GM12878 (cell line): ENCODE results near the gene NFAT5. TPM values are rescaled to one million over a fixed set of nuclear protein-coding genes. Genes with fewer than 3 reads are reported as not detected.

Experiments
- ASH2L ChIP-seq: fragments of 300-600, 200-600 bp; sonication (generic); IDR thresholded peaks from 2 replicates; pipeline ENCODE4 v1.6.1; 2017; ENCODE audit warnings: low read depth, mild to moderate bottlenecking, borderline replicate concordance
- BMI1 ChIP-seq: fragments of 450-650 bp; IDR thresholded peaks from 2 replicates; pipeline ENCODE4 v1.6.1; 2016; ENCODE audit warnings: mild to moderate bottlenecking, moderate library complexity, borderline replicate concordance
- CBFB ChIP-seq: IDR thresholded peaks from 2 replicates; pipeline ENCODE4 v1.6.1; 2016; ENCODE audit warnings: antibody characterized with exemption, low read depth
- CHD4 ChIP-seq: fragments of 200-600 bp; sonication (generic); IDR thresholded peaks from 2 replicates; pipeline ENCODE4 v1.6.1; 2016; ENCODE audit warnings: mild to moderate bottlenecking
- EGR1 ChIP-seq, 2 experiments: IDR thresholded peaks; 1 replicate in 1 of 2; 2 replicates in 1 of 2; pipeline ENCODE4 v1.6.1; 2011 to 2012; ENCODE audit warnings: low read depth in 2 of 2, low read length in 2 of 2, borderline replicate concordance in 1 of 2, mild to moderate bottlenecking in 1 of 2, moderate library complexity in 1 of 2
- EZH2 ChIP-seq: IDR thresholded peaks from 2 replicates; pipeline ENCODE4 v1.6.1; 2012; ENCODE audit warnings: low read depth, mild to moderate bottlenecking, control low read depth, inconsistent platforms, low read length, borderline replicate concordance; ENCODE audit not compliant: control insufficient read depth
- FOS ChIP-seq: IDR thresholded peaks from 3 replicates; pipeline ENCODE4 v1.6.1; 2011; ENCODE audit warnings: borderline replicate concordance; ENCODE audit not compliant: insufficient read length; ENCODE audit errors: extremely low read depth
- GATAD2B ChIP-seq: fragments of 450-650 bp; conservative IDR thresholded peaks from 2 replicates; pipeline ENCODE4 v1.6.1; 2017; ENCODE audit warnings: low read depth, mild to moderate bottlenecking, moderate library complexity
- JUNB ChIP-seq: IDR thresholded peaks from 2 replicates; pipeline ENCODE4 v1.6.1; 2016; ENCODE audit warnings: antibody characterized with exemption, mild to moderate bottlenecking
- KAT2A ChIP-seq: conservative IDR thresholded peaks from 2 replicates; pipeline ENCODE4 v1.6.1; 2011; ENCODE audit warnings: low read depth, low read length; ENCODE audit not compliant: control insufficient read depth
- KDM1A ChIP-seq: fragments of 200-600 bp; sonication (generic); IDR thresholded peaks from 2 replicates; pipeline ENCODE4 v1.6.1; 2016; ENCODE audit warnings: borderline replicate concordance
- NFYA ChIP-seq: IDR thresholded peaks from 2 replicates; pipeline ENCODE4 v1.6.1; 2011; ENCODE audit warnings: low read depth, mild to moderate bottlenecking, low read length, improper control_type of control experiment, borderline replicate concordance
- NR2F1 ChIP-seq: fragments of 450-650 bp; conservative IDR thresholded peaks from 2 replicates; pipeline ENCODE4 v1.6.1; 2017; ENCODE audit warnings: mild to moderate bottlenecking
- PAX5 ChIP-seq: IDR thresholded peaks from 2 replicates; pipeline ENCODE4 v1.6.1; 2011; ENCODE audit warnings: low read depth, low read length, borderline replicate concordance
- RB1 ChIP-seq: fragments of 450-650 bp; formaldehyde crosslinking; IDR thresholded peaks from 2 replicates; pipeline ENCODE4 v1.6.1; 2017; ENCODE audit warnings: mild to moderate bottlenecking, borderline replicate concordance
- SMAD1 ChIP-seq: fragments of 450-650 bp; IDR thresholded peaks from 2 replicates; pipeline ENCODE4 v1.6.1; 2018; ENCODE audit warnings: mild to moderate bottlenecking, low read depth; ENCODE audit not compliant: partially characterized antibody
- SMAD5 ChIP-seq: IDR thresholded peaks from 2 replicates; pipeline ENCODE4 v1.6.1; 2016; ENCODE audit warnings: antibody characterized with exemption, low read depth
- STAT1 ChIP-seq: fragments of 450-650 bp; conservative IDR thresholded peaks from 2 replicates; pipeline ENCODE4 v1.6.1; 2014; ENCODE audit warnings: antibody characterized with exemption, mild to moderate bottlenecking
- TARDBP ChIP-seq: IDR thresholded peaks from 2 replicates; pipeline ENCODE4 v1.6.1; 2016; ENCODE audit warnings: borderline replicate concordance
- TCF3 ChIP-seq: IDR thresholded peaks from 2 replicates; pipeline ENCODE4 v1.6.1; 2012; ENCODE audit warnings: low read depth, mild to moderate bottlenecking, low read length, borderline replicate concordance; ENCODE audit not compliant: insufficient read depth
- WRNIP1 ChIP-seq: IDR thresholded peaks from 2 replicates; pipeline ENCODE4 v1.6.1; 2011; ENCODE audit warnings: low read depth, low read length, improper control_type of control experiment, borderline replicate concordance
- YBX1 ChIP-seq: fragments of 450-650 bp; IDR thresholded peaks from 2 replicates; pipeline ENCODE4 v1.6.1; 2016; ENCODE audit warnings: antibody characterized with exemption
- ZNF24 ChIP-seq: fragments of 450-650 bp; IDR thresholded peaks from 2 replicates; pipeline ENCODE4 v1.6.1; 2017; ENCODE audit warnings: antibody characterized with exemption, mild to moderate bottlenecking
- ZNF622 ChIP-seq: fragments of 450-650 bp; IDR thresholded peaks from 2 replicates; pipeline ENCODE4 v1.6.1; 2017; ENCODE audit warnings: mild to moderate bottlenecking, inconsistent platforms
- polyA plus RNA-seq, 11 experiments: library from polyadenylated mRNA; depleted of rRNA in 4 of 11; unstranded in 6 of 11; stranded (reverse) in 5 of 11; fragments of >200 nt; fragmentation: Nextera tagmentation in 4 of 11; fragmentation: Illumina TruSeq in 1 of 11; extraction: Ambion mirVana in 4 of 11; extraction: Trizol in 1 of 11; gene quantifications; 1 replicate in 1 of 11; 2 replicates in 10 of 11; pipeline versions ENCODE4 v1.2.1 to v1.2.3, GENCODE V29; 2011 to 2016; ENCODE audit warnings: inconsistent platforms in 2 of 11, missing spikeins in 2 of 11, low read depth in 1 of 11
- total RNA-seq, 4 experiments: library from RNA; depleted of rRNA in 3 of 4; stranded (reverse); fragments of >200 nt in 3 of 4; fragmentation: Illumina TruSeq in 1 of 4; extraction: Trizol in 1 of 4; gene quantifications; 2 replicates each; pipeline versions ENCODE4 v1.2.1 to v1.2.3, GENCODE V29; 2013 to 2021
- TF ChIP-seq, protein P1 (sequence below): fragments of 450-650 bp; IDR thresholded peaks from 2 replicates; pipeline ENCODE4 v1.6.1; 2017; ENCODE audit warnings: borderline replicate concordance
- TF ChIP-seq, protein P2 (sequence below): fragments of 450-650 bp; IDR thresholded peaks from 2 replicates; pipeline ENCODE4 v1.6.1; 2016; ENCODE audit warnings: mild to moderate bottlenecking

NFAT5 gene
- total and polyA plus RNA-seq, 10 of the 15 experiments (the other 5 are each of a cell fraction or from before 2014, with no cell fraction given): 0.58 to 31.5 (median 12.7) TPM

- TF ChIP-seq KAT2A (no peak), PAX5 (peak; percentile 47; the same call in 1 of the 2 replicates), JUNB (peak; percentile 40; the same call in 1 of the 2 replicates), TCF3 (no peak), EZH2 (no peak), EGR1 (IDR thresholded peaks at IDR 0.05; ENCODE audit: borderline replicate concordance in 1 of 2, low read depth in 2 of 2, low read length in 2 of 2) (no peak), RB1 (no peak; the same call in 1 of the 2 replicates), CBFB (peak; percentile 40), NR2F1 (peak; percentile 99), BMI1 (peak; percentile 35; the same call in 1 of the 2 replicates), ZNF24 (no peak), GATAD2B (0 out of 2 replicates have a peak, but pooled peaks have one; percentile 53), FOS (no peak), YBX1 (no peak; the same call in 1 of the 2 replicates), ZNF622 (no peak), SMAD5 (peak; percentile 44; the same call in 1 of the 2 replicates), CHD4 (no peak), KDM1A (no peak), WRNIP1 (no peak), STAT1 (0 out of 2 replicates have a peak, but pooled peaks have one; percentile 54), SMAD1 (peak; percentile 18), TARDBP (no peak), NFYA (no peak), ASH2L (no peak; the same call in 1 of the 2 replicates)
- TF ChIP-seq, protein P1, sequence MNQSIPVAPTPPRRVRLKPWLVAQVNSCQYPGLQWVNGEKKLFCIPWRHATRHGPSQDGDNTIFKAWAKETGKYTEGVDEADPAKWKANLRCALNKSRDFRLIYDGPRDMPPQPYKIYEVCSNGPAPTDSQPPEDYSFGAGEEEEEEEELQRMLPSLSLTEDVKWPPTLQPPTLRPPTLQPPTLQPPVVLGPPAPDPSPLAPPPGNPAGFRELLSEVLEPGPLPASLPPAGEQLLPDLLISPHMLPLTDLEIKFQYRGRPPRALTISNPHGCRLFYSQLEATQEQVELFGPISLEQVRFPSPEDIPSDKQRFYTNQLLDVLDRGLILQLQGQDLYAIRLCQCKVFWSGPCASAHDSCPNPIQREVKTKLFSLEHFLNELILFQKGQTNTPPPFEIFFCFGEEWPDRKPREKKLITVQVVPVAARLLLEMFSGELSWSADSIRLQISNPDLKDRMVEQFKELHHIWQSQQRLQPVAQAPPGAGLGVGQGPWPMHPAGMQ: no peak
- TF ChIP-seq, protein P2, sequence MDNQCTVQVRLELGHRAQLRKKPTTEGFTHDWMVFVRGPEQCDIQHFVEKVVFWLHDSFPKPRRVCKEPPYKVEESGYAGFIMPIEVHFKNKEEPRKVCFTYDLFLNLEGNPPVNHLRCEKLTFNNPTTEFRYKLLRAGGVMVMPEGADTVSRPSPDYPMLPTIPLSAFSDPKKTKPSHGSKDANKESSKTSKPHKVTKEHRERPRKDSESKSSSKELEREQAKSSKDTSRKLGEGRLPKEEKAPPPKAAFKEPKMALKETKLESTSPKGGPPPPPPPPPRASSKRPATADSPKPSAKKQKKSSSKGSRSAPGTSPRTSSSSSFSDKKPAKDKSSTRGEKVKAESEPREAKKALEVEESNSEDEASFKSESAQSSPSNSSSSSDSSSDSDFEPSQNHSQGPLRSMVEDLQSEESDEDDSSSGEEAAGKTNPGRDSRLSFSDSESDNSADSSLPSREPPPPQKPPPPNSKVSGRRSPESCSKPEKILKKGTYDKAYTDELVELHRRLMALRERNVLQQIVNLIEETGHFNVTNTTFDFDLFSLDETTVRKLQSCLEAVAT: peak; percentile 58
Measured at GRCh38 chr16:69563605-69564580, 1.9 kb upstream of the NFAT5 start (continued).
